ENCODE results near the gene AXIN1. TPM values are rescaled to one million over a fixed set of nuclear protein-coding genes. Genes with fewer than 3 reads are reported as not detected.

The AXIN1 gene
- total and polyA plus RNA-seq, 9 of the 15 experiments (the other 6 are each of a cell fraction or from before 2014, with no cell fraction given) = 0.42 to 58.0 (median 25.9) TPM

- peak; percentile 84 for TF ChIP-seq NKRF (IDR thresholded peaks at IDR 0.05; ENCODE audit: borderline replicate concordance)
- no peak for TF ChIP-seq SRSF9 (IDR thresholded peaks at IDR 0.05; ENCODE audit: borderline replicate concordance, low read depth, low read length)
- no peak for TF ChIP-seq ZNF586 (CRISPR knock-in tag; conservative IDR thresholded peaks at IDR 0.05)
- TF ChIP-seq SRSF3 (IDR thresholded peaks at IDR 0.05; ENCODE audit: insufficient read depth, low read length) = no peak
- TF ChIP-seq ZNF384 (IDR thresholded peaks at IDR 0.05; ENCODE audit: low read depth, low read length) = peak; percentile 78
- TF ChIP-seq ZNF239 (CRISPR knock-in tag; IDR thresholded peaks at IDR 0.05) = no peak
- TF ChIP-seq ZNF280B (CRISPR knock-in tag; IDR thresholded peaks at IDR 0.05) = 0 out of 2 replicates have a peak, but pooled peaks have one; percentile 56
- TF ChIP-seq NFXL1 (CRISPR knock-in tag; IDR thresholded peaks at IDR 0.05) = no peak
- no peak for TF ChIP-seq ZNF3 (CRISPR knock-in tag; IDR thresholded peaks at IDR 0.05)
- TF ChIP-seq DACH1 (IDR thresholded peaks at IDR 0.05; ENCODE audit: partially characterized antibody) = no peak
- TF ChIP-seq EGR1 (conservative IDR thresholded peaks at IDR 0.05) = no peak; the same call in 1 of the 2 replicates
- TF ChIP-seq E2F5 (CRISPR knock-in tag; IDR thresholded peaks at IDR 0.05) = no peak
- no peak; the same call in 1 of the 2 replicates for TF ChIP-seq ZBTB9 (CRISPR knock-in tag; IDR thresholded peaks at IDR 0.05)
- no peak for TF ChIP-seq BRF1 (IDR thresholded peaks at IDR 0.05; ENCODE audit: borderline replicate concordance, extremely low read depth, insufficient read length)
- no peak for TF ChIP-seq BRD4 (IDR thresholded peaks at IDR 0.05)
- TF ChIP-seq PRMT5 (CRISPR knock-in tag; IDR thresholded peaks at IDR 0.05) = no peak
- TF ChIP-seq TBL1XR1 (IDR thresholded peaks at IDR 0.05; ENCODE audit: low read length in 2 of 2) = no peak
- no peak for TF ChIP-seq HDGF (IDR thresholded peaks at IDR 0.05)
- TF ChIP-seq HMG20A (CRISPR knock-in tag; conservative IDR thresholded peaks at IDR 0.05) = no peak
- no peak; the same call in 1 of the 2 replicates for TF ChIP-seq TRIM25 (IDR thresholded peaks at IDR 0.05; ENCODE audit: borderline replicate concordance)
- no peak for TF ChIP-seq IRF2 (CRISPR knock-in tag; IDR thresholded peaks at IDR 0.05)
Observed at GRCh38 chr16:401468-402348, 49.2 kb upstream of the AXIN1 start, which contains the start of gene DECR2 (continued).

Measured in K562 (cell line).